HepG2 (cell line): ENCODE results near the gene ZNRF3. TPM values are rescaled to one million over a fixed set of nuclear protein-coding genes. Genes with fewer than 3 reads are reported as not detected.
A peak's percentile ranks its signal among the peaks of the same experiment; 100 is the strongest.

ENCODE experiments used
- CTCF ChIP-seq: sonication (generic); formaldehyde crosslinking; IDR thresholded peaks from 2 replicates; pipeline ENCODE4 v1.5.0; 2020; ENCODE audit warnings: mild to moderate bottlenecking, missing genetic modification reagents, moderate library complexity
- IKZF1 ChIP-seq: fragments of 450-650 bp; IDR thresholded peaks from 2 replicates; pipeline ENCODE4 v1.7.1; 2016
- KIAA2018 ChIP-seq: sonication (generic); formaldehyde crosslinking; IDR thresholded peaks from 2 replicates; pipeline ENCODE4 v1.5.0; 2020; ENCODE audit warnings: mild to moderate bottlenecking, missing genetic modification reagents, borderline replicate concordance
- LCORL ChIP-seq, 2 experiments: fragments of 450-650 bp in 1 of 2; sonication (generic) in 1 of 2; formaldehyde crosslinking in 1 of 2; IDR thresholded peaks; 2 replicates each; pipeline versions ENCODE4 v1.5.0 to v1.6.1; 2017 to 2020; ENCODE audit warnings: antibody characterized with exemption in 1 of 2, missing genetic modification reagents in 1 of 2
- MAF1 ChIP-seq: sonication (generic); formaldehyde crosslinking; IDR thresholded peaks from 2 replicates; pipeline ENCODE4 v1.5.0; 2020; ENCODE audit warnings: missing genetic modification reagents, borderline replicate concordance
- PHF5A ChIP-seq: IDR thresholded peaks from one replicate; pipeline ENCODE4 v1.6.1; 2018; ENCODE audit warnings: low read depth, missing genetic modification reagents; ENCODE audit not compliant: unreplicated experiment
- SP2 ChIP-seq: sonication (generic); formaldehyde crosslinking; IDR thresholded peaks from 2 replicates; pipeline ENCODE4 v1.5.1; 2020; ENCODE audit warnings: mild to moderate bottlenecking, missing genetic modification reagents
- STAT6 ChIP-seq: sonication (generic); formaldehyde crosslinking; IDR thresholded peaks from 2 replicates; pipeline ENCODE4 v1.4.0; 2020; ENCODE audit warnings: missing genetic modification reagents, mild to moderate bottlenecking, borderline replicate concordance
- TFDP2 ChIP-seq: sonication (generic); formaldehyde crosslinking; IDR thresholded peaks from 2 replicates; pipeline ENCODE4 v1.4.0; 2020; ENCODE audit warnings: missing genetic modification reagents
- THAP7 ChIP-seq: sonication (generic); formaldehyde crosslinking; IDR thresholded peaks from 2 replicates; pipeline ENCODE4 v1.8.1; 2023; ENCODE audit warnings: mild to moderate bottlenecking, missing genetic modification reagents
- U2AF1 ChIP-seq: fragments of 200-400 bp; formaldehyde crosslinking; optimal IDR thresholded peaks from 2 replicates; pipeline ENCODE3; 2017; ENCODE audit warnings: mild to moderate bottlenecking, low read depth, low read length
- ZNF552 ChIP-seq: sonication (generic); formaldehyde crosslinking; IDR thresholded peaks from 2 replicates; pipeline ENCODE4 v1.9.0; 2022; ENCODE audit warnings: missing genetic modification reagents, mild to moderate bottlenecking, borderline replicate concordance
- ZNF891 ChIP-seq: sonication (generic); formaldehyde crosslinking; IDR thresholded peaks from 2 replicates; pipeline ENCODE4 v1.5.0; 2020; ENCODE audit warnings: mild to moderate bottlenecking, missing genetic modification reagents
- polyA plus RNA-seq, 8 experiments: library from polyadenylated mRNA; depleted of rRNA in 3 of 8; stranded (reverse) in 7 of 8; unstranded in 1 of 8; fragments of >200 nt; fragmentation: Illumina TruSeq in 4 of 8; extraction: Trizol in 4 of 8; gene quantifications; 2 replicates each; pipeline versions ENCODE4 v1.2.1 to v1.2.3, GENCODE V29; 2011 to 2016; ENCODE audit warnings: low read depth in 4 of 8, missing spikeins in 1 of 8, mixed read lengths in 1 of 8; ENCODE audit not compliant: insufficient read depth in 1 of 8
- total RNA-seq, 5 experiments: library from RNA; depleted of rRNA; stranded (reverse); fragments of >200 nt; fragmentation: Illumina TruSeq; extraction: Trizol; gene quantifications; 2 replicates each; pipeline ENCODE4 v1.2.3, GENCODE V29; 2016; ENCODE audit warnings: low read depth in 1 of 5

Gene ZNRF3
- total and polyA plus RNA-seq, 2 of the 13 experiments (the other 11 are each of a cell fraction or from before 2014, with no cell fraction given), result 20.3 to 36.7 TPM

- TF ChIP-seq CTCF (CRISPR knock-in tag) (0 out of 2 replicates have a peak, but pooled peaks have one; percentile 17), LCORL (IDR thresholded peaks at IDR 0.05) (no peak), LCORL (CRISPR knock-in tag; IDR thresholded peaks at IDR 0.05) (no peak), STAT6 (CRISPR knock-in tag) (no peak), PHF5A (no peak), SP2 (CRISPR knock-in tag) (no peak), KIAA2018 (no peak), ZNF891 (0 out of 2 replicates have a peak, but pooled peaks have one; percentile 35), THAP7 (CRISPR knock-in tag) (no peak), U2AF1 (no peak), IKZF1 (no peak), MAF1 (CRISPR knock-in tag) (no peak), TFDP2 (peak; percentile 45; the same call in 1 of the 2 replicates), ZNF552 (CRISPR knock-in tag) (no peak)
These were observed 190.4 kb downstream of the ZNRF3 start (continued) for GRCh38 chr22:29073618-29074275.
